Anterior cingulate cortex (tissue), 58 donors: ENCODE measurements around the gene ABCC6.
A peak's percentile ranks its signal among the peaks of the same experiment; 100 is the strongest.
"Not testable (repeated sequence)": the region's sequence is repeated elsewhere in the genome, so short reads cannot be mapped to it uniquely, and the experiment has no call there.

Experiments
- DNase-seq, 58 donors: peaks; one replicate each; lab custom pipeline; 2025; lab: John Stamatoyannopoulos, UW

Gene ABCC6

DNA sequence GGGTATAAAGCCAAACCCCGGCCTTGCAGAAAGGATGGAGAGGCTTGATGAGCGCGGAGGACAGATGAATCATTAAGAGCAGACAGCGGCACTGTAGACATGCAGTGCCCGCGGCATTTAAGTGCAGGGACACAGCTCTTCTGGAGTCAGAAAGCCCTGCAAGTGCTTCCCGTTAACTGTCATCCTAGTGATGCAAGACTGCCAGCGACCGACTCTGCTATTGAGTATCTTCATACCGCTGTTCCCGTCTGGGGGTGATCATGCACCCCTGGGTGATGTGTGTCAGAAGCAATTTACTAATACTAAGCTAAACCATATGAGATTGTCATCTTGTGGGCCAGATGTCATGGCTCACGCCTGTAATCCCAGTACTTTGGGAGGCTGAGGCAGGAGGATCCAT, 101.0 kb downstream of the ABCC6 start:
- no peak for DNase-seq

- no peak for DNase-seq
These were observed 102.0 kb downstream of the ABCC6 start for GRCh38 chr16:16121185-16121727.

GRCh38 chr16:16120382-16121184, 102.7 kb downstream of the ABCC6 start:
- peak in 56 of 58 donors; percentile 1 to 86 (median 47) for DNase-seq

DNA sequence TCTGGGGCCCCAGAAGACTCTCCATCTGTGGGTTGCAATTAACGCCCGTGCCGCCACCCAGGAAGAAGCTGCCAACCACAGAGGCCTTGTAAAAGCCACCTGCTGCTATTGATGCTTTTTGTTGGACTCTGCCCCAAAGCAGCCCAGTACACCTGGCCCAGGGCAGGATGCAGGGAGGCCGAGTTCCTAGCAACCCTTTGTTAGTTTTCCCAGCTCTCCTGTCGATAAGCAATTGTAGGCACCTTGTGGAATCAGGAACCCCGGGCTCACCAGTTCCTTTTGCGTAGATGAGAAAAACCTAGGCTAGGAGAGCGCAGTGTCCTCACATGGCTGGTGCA, 103.3 kb downstream of the ABCC6 start:
- DNase-seq: no peak

- no peak for DNase-seq
These were observed 105.0 kb downstream of the ABCC6 start for GRCh38 chr16:16118337-16118736.

- no peak for DNase-seq
These were observed 106.5 kb downstream of the ABCC6 start for GRCh38 chr16:16116841-16117240.

DNA sequence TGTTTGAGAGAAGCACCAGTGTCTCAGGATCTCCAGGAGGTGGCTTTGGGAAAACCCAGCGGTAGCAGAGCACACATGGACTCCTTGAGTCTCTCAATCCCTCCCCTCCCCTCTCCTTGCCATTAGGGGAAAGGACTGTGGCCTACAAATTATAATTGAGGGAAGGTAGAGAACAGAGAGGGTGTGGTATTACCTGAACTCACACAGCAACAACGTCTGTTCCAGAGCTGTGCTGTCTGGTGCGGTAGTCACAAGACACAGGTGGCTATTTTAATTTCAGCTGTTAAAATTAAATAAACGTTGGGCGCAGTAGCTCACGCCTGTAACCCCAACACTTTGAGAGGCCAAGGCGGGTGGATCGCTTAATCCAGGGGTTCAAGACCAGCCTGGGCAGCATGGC, 110.2 kb downstream of the ABCC6 start:
- no peak for DNase-seq

DNA sequence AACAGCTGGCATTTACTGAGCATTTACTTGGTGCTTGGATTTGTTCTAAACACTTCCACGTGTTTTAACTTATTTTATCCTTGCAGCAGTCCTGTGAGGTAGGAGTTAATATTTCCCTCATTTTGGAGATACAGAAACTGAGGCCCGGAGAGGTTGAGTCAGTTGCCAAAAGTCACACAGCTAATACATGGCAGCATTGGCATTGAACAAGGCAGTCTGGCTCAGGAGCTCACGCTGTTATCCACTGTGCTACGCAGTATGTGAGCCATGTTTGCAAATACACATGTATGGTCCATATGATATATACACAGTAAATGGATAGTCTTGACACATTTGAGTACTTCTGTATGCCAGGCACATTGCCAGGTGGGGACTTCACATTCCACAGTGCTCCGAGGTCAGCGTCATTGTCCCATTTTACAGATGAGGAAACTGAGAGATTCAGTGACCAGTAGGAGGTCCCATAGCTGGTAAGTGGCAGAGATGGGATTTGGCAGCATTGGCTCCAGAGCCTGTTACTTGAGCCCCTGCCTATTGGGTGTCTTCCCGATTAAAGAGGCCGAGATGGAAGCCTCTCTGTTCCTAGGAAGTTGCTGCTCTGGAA, 110.7 kb downstream of the ABCC6 start:
- no peak for DNase-seq

DNA sequence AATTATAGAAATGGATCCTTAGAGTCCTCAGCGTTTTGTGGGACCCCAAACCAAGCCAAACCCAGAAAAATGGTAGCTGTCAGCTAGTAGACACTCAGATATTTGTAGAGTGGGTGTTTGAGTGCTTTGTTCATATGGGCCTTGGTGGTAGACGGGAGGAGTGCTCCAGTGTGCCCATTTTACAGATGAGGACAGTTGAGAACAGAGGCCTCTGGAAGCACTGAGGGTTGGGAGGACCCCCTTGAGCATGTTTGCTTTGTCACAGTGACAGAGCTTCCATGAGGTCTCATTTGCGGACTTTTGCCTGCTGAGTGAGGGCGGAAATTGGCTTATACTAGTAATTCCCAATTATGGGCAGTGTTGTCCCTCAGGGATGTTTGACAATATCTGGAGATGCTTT, 111.7 kb downstream of the ABCC6 start:
- DNase-seq: no peak

GRCh38 chr16:16110111-16110490, 113.2 kb downstream of the ABCC6 start:
- DNase-seq: no peak

DNA sequence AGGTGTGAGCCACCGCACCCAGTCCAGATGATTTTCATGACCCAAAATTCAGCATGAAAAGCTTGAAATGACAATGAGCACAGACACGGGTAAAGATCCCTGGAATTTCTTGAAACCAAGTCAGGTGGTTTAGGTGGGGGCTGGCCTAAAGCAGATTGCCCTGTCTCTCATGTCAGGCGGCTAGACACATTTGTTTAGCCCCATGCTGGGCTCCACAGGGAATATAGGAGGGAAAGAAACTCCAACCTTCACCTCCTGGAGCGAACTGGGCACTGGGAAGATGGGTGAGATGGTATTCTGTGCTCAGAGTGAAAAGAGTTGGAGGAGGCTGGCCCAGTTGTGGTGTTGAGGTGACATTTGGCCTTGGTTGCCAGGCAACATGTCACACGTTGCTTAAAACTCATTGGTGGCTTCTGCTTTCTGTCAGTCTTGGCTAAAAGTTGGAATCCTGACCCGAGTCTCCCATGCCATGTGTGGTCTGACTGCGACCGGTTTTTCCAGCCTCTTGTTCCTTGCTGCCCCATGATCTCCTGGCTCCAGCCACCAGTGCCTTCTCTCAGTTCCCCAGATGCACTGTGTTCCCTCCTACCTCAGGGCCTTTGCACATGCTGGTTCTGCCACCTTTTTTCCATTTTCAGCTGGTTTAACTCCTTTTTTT, 113.7 kb downstream of the ABCC6 start:
- no peak for DNase-seq

DNA sequence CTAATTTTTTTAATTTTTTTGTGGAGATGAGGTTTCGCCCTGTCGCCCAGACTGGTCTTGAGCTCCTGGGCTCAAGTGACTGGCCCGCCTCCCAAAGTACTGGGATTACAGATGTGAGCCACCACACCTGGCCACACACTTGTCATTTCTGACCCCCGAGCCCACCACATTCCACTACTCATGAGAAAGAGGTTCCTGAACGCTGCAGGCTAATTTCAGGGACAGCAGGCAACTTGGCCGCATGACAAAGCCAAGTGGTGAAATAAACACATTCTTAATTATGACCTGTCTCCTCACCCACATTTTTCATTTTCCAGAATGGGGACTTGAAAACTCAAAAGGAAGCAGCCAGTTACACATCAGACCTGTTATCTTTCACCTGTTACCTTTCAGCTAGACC, 114.5 kb downstream of the ABCC6 start:
- DNase-seq: no peak

DNA sequence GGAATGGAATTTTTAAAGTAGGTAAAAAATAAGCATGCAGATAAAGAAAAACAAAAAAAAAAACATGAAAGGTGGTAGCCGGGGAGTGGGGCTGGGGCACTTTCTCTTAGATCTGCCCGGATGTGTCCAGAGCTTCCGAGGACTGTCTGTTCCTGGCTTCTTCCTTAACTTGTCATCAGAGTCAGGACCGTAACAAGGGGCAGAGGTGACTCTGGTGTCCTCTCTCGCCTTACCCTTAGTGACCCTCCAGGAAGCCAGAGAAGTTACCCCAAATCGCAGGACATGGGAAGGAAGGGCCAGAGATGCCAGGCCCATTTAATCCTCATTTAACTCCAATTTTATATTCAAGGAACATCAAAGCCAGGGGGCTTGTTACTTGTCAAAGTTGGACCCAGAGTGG, 115.5 kb downstream of the ABCC6 start:
- DNase-seq: no peak

- no peak for DNase-seq
These were observed 116.8 kb downstream of the ABCC6 start for GRCh38 chr16:16106466-16106865.

DNA sequence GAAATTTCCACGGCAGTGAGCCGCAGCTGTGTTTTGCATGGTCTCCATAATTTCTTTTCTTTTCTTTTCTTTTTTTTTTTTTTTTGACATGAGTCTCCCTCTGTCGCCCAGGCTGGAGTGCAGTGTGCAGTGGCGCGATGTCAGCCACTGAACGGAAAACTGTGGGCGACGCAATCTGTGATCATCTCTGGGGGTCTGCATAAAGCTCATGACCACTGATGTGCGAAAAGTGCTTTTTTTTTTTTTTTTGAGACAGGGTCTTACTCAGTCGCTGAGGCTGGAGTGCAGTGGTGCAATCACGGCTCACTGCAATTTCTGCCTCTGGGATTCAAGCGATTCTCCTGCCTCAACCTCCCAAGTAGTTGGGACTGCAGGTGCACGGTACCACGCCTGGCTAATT, 117.6 kb downstream of the ABCC6 start:
- no peak for DNase-seq

- not testable (repeated sequence) for DNase-seq
These were observed 118.5 kb downstream of the ABCC6 start for GRCh38 chr16:16104804-16105141.

- not testable (repeated sequence) for DNase-seq
These were observed 119.0 kb downstream of the ABCC6 start for GRCh38 chr16:16104132-16104803.

DNA sequence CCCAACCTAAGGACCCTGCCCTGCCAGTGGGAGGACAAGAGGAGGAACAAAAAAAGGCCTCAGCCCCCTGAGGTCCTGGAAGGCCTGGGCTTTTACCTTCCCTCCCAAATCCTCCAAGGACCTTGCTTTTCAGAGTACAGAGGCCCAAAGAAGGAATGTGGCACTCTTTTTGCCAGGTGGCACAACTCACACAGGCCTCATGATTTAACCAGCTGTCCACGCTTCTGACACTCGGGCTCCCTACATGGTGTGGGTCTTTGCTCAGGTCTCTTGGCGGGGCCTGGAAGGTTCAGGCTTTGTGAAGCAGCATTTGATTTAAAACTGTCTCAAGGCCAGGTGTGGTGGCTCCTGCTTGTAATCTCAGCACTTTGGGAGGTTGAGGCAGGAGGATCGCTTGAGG, 120.6 kb downstream of the ABCC6 start:
- DNase-seq: no peak

DNA sequence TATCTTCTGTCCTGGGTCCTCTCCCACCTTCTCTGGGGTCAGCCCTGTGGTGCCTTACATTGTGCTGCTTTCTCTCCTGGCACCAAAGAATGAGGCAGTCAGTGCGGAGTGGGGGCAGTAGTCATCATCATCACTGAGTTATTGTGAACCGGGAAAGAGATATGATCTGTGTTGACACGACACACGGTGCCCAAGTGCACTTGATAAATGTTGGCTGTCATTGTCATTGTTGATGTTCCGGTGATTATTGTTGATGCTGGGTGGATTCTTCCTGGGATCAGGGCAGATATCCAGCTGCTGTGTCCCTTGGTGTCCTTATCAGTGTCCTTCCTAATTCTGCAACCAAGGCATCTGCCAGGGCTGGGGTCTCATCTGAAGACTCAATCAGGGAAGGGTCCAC, 121.7 kb downstream of the ABCC6 start:
- DNase-seq: no peak

DNA sequence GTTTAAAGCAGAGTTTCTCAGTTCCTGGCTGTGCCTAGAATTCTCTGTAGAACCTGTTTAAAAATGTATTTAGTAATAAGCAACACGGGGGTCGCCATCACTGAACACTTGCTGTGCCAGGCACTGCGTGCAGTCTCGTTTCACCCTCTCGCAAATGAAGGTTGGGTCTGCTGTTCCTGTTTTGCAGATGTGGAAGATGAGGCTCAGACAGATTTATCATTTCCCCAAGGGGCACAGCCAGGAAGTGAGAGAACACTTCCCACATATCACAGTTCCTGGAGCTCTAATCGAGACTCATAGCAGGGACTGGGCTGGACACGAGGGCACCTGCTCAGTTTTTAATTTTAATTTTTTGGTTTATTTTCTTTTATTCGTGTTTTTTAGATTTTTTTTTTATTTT, 122.7 kb downstream of the ABCC6 start:
- no peak for DNase-seq

DNA sequence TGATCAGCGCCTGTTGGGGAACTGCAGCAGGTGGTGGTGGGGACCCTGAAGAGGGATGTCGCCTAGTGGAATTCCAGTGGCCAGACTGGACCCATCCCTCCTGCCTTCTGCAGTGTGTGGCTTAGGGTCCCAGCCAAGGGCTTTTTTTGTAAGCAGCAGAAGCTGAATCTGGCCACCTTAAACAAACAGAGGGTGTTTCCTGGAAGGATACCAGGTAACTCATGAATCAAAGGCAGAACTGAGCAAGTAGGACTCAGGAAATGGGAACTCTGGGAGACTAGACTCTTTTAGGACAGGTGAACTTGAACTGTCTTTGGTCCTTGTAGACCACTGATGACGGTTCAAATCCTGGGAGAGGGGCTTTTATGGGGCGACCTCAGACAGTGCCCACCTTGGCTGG, 124.0 kb downstream of the ABCC6 start:
- DNase-seq: no peak
